Caco-2 (cell line): ENCODE data around the gene WNK2. TPM values are rescaled to one million over a fixed set of nuclear protein-coding genes. Genes with fewer than 3 reads are reported as not detected.

ENCODE experiments used
- BruUV-seq: library from RNA; stranded (reverse); fragments of 400-500 nt; replicated peaks from 2 replicates; lab custom pipeline; 2021; lab: Mats Ljungman, UMichigan
- CTCF ChIA-PET: fragments of 300-600 bp; sonication (Branson Sonifier 250); formaldehyde crosslinking; loops from one replicate; lab custom pipeline; 2022; ENCODE audit warnings: antibody characterized with exemption; lab: Charles Lee
- POLR2A ChIA-PET: fragments of 300-600 bp; sonication (Branson Sonifier 250); formaldehyde crosslinking; loops from one replicate; lab custom pipeline; 2022; ENCODE audit warnings: antibody characterized with exemption; lab: Charles Lee
- DNase-seq, 2 experiments: peaks; one replicate each; pipeline versions ENCODE4 v3.0.0 to v3.0.0-alpha.2; 2020 to 2022
- H3K27me3 ChIP-seq: replicated peaks from 2 replicates; pipeline ENCODE4 v1.6.0; 2011; ENCODE audit warnings: low read length; ENCODE audit not compliant: control insufficient read depth, insufficient read depth
- H3K36me3 ChIP-seq: 2 replicates; pipeline ENCODE4 v1.5.1; 2011; ENCODE audit warnings: low read length; ENCODE audit not compliant: control insufficient read depth, insufficient read depth
- H3K4me1 ChIP-seq: fragments of 250-450 bp; sonication (Bioruptor Pico); 2 replicates; pipeline ENCODE4 v1.5.1; 2020; ENCODE audit warnings: mild to moderate bottlenecking
- H3K4me3 ChIP-seq: 2 replicates; pipeline ENCODE4 v1.5.1; 2011; ENCODE audit warnings: low read depth, mild to moderate bottlenecking, control low read depth, low read length
- H3K9me3 ChIP-seq: fragments of 250-450 bp; sonication (Bioruptor Pico); 2 replicates; pipeline ENCODE4 v1.5.1; 2020; ENCODE audit warnings: mild to moderate bottlenecking, moderate library complexity
- H3K27ac Mint-ChIP-seq: one replicate; pipeline ENCODE4 v1.8.0; 2022; ENCODE audit warnings: mixed read lengths; ENCODE audit not compliant: unreplicated experiment
- H3K27me3 Mint-ChIP-seq: one replicate; pipeline ENCODE4 v1.8.0; 2022; ENCODE audit warnings: mixed read lengths; ENCODE audit not compliant: insufficient read depth, unreplicated experiment
- H3K36me3 Mint-ChIP-seq: one replicate; pipeline ENCODE4 v1.8.0; 2022; ENCODE audit warnings: mild to moderate bottlenecking, mixed read lengths; ENCODE audit not compliant: insufficient read depth, unreplicated experiment
- H3K4me1 Mint-ChIP-seq: one replicate; pipeline ENCODE4 v1.8.0; 2022; ENCODE audit warnings: low read depth, mixed read lengths; ENCODE audit not compliant: unreplicated experiment
- H3K4me3 Mint-ChIP-seq: one replicate; pipeline ENCODE4 v1.8.0; 2022; ENCODE audit warnings: mild to moderate bottlenecking, moderate library complexity, mixed read lengths; ENCODE audit not compliant: unreplicated experiment
- H3K9me3 Mint-ChIP-seq: one replicate; pipeline ENCODE4 v1.8.0; 2022; ENCODE audit warnings: mixed read lengths; ENCODE audit not compliant: unreplicated experiment
- intact Hi-C: fragments of 100-400 bp; cut with micrococcal nuclease; formaldehyde crosslinking; loops from one replicate; pipeline ENCODE4 v1.10.0; 2022; ENCODE audit not compliant: unreplicated experiment
- total RNA-seq: library from RNA; stranded (reverse); gene quantifications from 2 replicates; pipeline ENCODE4 v1.2.3, GENCODE V29; 2022
- TF ChIP-seq, protein P1 (sequence below), 2 experiments: fragments of 200-600 bp in 1 of 2; IDR thresholded peaks; 1 replicate in 1 of 2; 2 replicates in 1 of 2; pipeline versions ENCODE4 v1.5.1 to v1.8.0; 2011 to 2022; ENCODE audit warnings: antibody characterized with exemption in 1 of 2, control low read depth in 1 of 2, inconsistent platforms in 1 of 2, low read depth in 1 of 2, low read length in 1 of 2, mild to moderate bottlenecking in 1 of 2, moderate library complexity in 1 of 2; ENCODE audit not compliant: insufficient read depth in 1 of 2, severe bottlenecking in 1 of 2, unreplicated experiment in 1 of 2

WNK2 gene
- total RNA-seq, 1 experiment from 2014 or later = 21.7 TPM

DNA sequence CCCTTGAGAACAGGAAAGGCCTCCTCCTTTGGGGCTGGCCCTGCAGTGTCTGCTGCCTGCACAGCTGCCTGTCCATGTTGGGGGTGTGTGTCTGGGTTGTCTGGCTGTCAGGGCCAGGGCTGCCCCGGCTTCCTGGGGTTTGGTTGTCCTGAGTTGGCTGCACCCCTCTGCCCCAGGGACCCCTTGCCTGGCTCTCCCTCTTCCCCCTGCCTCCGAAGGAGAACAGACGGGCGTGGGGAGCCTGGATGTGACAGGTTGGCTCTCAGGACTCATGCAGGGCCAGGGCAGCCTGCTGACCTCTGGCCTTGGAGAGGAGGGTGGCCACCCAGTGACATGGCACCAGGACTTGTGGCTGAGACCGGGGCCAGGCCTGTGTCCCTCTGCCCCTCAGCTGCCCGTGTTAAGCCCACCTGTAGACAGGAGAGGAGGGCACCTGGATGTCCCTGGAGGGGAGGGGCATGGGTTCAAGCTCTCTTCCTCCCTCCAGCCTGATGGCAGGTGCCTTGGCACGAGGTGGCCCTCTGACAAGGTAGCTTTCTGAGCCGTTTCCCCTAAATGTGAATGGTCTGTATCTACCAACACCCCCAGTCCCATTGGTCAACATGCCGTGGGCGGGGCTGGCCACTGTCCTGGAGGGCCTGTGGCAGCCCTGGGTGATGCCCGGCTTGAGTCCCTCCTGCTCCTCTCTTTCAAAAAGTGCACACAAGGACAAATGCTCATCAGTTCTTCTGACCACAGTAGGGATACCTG is 34.9 kb downstream of the WNK2 start:
- Mint-ChIP-seq H3K9me3 (peaks cover 10% of the 10 kb centered on the region), H3K4me1 (no peaks in the 10 kb centered on the region), H3K27ac (no peak overlapping the region), H3K4me3 (no peak overlapping the region), H3K36me3 (no peaks in the 10 kb centered on the region), H3K27me3 (no peaks in the 10 kb centered on the region)
- DNase-seq = no peak
- no TSS peak for BruUV-seq
- Histone ChIP-seq H3K4me3 (no peak overlapping the region), H3K36me3 (no peaks in the 10 kb centered on the region), H3K27me3 (no peaks in the 10 kb centered on the region), H3K9me3 (no peaks in the 10 kb centered on the region), H3K4me1 (no peaks in the 10 kb centered on the region)
- TF ChIP-seq, protein P1, sequence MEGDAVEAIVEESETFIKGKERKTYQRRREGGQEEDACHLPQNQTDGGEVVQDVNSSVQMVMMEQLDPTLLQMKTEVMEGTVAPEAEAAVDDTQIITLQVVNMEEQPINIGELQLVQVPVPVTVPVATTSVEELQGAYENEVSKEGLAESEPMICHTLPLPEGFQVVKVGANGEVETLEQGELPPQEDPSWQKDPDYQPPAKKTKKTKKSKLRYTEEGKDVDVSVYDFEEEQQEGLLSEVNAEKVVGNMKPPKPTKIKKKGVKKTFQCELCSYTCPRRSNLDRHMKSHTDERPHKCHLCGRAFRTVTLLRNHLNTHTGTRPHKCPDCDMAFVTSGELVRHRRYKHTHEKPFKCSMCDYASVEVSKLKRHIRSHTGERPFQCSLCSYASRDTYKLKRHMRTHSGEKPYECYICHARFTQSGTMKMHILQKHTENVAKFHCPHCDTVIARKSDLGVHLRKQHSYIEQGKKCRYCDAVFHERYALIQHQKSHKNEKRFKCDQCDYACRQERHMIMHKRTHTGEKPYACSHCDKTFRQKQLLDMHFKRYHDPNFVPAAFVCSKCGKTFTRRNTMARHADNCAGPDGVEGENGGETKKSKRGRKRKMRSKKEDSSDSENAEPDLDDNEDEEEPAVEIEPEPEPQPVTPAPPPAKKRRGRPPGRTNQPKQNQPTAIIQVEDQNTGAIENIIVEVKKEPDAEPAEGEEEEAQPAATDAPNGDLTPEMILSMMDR (IDR thresholded peaks at IDR 0.05; ENCODE audit: insufficient read depth in 1 of 2, low read depth in 1 of 2, low read length in 1 of 2, severe bottlenecking in 1 of 2, unreplicated experiment in 1 of 2) = no peak
- POLR2A ChIA-PET = no interaction called here
- intact Hi-C loops = no loop called here
- CTCF ChIA-PET = no interaction called here

DNA sequence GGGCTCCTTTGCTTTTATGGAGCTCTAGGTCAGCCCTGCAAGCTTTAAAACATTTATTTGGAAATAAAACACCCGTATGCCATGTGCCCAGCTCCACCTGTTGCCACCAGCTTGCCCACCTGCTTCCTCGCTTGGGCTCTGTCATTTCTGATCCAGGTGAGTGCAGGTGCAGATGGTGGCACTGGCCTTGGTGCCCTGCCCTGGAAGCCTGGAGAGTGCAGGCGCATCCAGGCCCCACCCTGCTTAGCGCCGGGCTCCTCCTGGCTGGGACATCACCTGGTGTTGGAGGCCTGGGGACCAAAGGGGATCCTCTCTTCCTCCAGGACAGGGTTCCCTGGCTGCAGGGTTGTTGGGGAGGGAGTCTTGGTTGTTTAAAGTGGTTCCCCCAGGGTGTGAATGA is 35.8 kb downstream of the WNK2 start:
- intact Hi-C loops = no loop called here
- ChIA-PET CTCF (no interaction called here), POLR2A (no interaction called here)
- no peak overlapping the region for H3K4me3 Mint-ChIP-seq
- H3K9me3 Mint-ChIP-seq = peaks cover 10% of the 10 kb centered on the region
- TF ChIP-seq, protein P1 (IDR thresholded peaks at IDR 0.05; ENCODE audit: insufficient read depth in 1 of 2, low read depth in 1 of 2, low read length in 1 of 2, severe bottlenecking in 1 of 2, unreplicated experiment in 1 of 2) = no peak
- H3K36me3 Mint-ChIP-seq = no peaks in the 10 kb centered on the region
- no peaks in the 10 kb centered on the region for H3K9me3 ChIP-seq
- H3K4me1 Mint-ChIP-seq = no peaks in the 10 kb centered on the region
- no peak for DNase-seq
- H3K27me3 ChIP-seq = no peaks in the 10 kb centered on the region
- H3K36me3 ChIP-seq = no peaks in the 10 kb centered on the region
- no peaks in the 10 kb centered on the region for H3K4me1 ChIP-seq
- H3K27ac Mint-ChIP-seq = no peak overlapping the region
- no peaks in the 10 kb centered on the region for H3K27me3 Mint-ChIP-seq
- no TSS peak for BruUV-seq
- H3K4me3 ChIP-seq = no peak overlapping the region

DNA sequence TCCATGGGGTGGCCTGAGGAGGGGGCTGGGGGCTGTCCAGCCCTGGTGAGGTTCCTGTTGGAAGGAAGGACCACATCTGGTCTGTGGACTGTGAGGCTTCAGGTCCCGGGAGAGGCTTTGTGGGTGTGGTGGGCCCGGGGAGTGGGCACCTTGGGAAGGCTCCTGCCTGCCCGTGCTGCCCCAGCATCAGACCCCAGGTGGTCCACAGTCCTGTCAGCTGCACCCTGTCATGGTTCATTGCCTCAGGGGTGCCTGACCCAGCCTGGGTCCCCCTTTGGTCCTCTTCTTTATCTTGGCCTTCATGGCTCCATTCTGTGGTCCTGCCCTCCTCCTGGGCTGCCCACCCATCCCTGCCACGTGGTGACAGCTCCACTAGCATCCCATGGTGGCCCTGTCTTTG is 36.7 kb downstream of the WNK2 start:
- ChIA-PET CTCF (no interaction called here), POLR2A (no interaction called here)
- Mint-ChIP-seq H3K36me3 (no peaks in the 10 kb centered on the region), H3K27ac (no peak overlapping the region), H3K4me3 (no peak overlapping the region), H3K27me3 (no peaks in the 10 kb centered on the region), H3K4me1 (no peaks in the 10 kb centered on the region), H3K9me3 (peaks cover 6% of the 10 kb centered on the region)
- no peaks in the 10 kb centered on the region for H3K4me1 ChIP-seq
- H3K4me3 ChIP-seq = no peak overlapping the region
- no TSS peak for BruUV-seq
- H3K9me3 ChIP-seq = no peaks in the 10 kb centered on the region
- H3K36me3 ChIP-seq = no peaks in the 10 kb centered on the region
- intact Hi-C loops = no loop called here
- H3K27me3 ChIP-seq = no peaks in the 10 kb centered on the region
- TF ChIP-seq, protein P1 (IDR thresholded peaks at IDR 0.05; ENCODE audit: insufficient read depth in 1 of 2, low read depth in 1 of 2, low read length in 1 of 2, severe bottlenecking in 1 of 2, unreplicated experiment in 1 of 2) = no peak
- DNase-seq = no peak
